Keratinocyte (primary cell): ENCODE data around the gene DTWD2. TPM values are rescaled to one million over a fixed set of nuclear protein-coding genes. Genes with fewer than 3 reads are reported as not detected.

Source experiments
- DNase-seq: peaks from one replicate; pipeline ENCODE4 v3.0.0-alpha.2; 2011; ENCODE audit warnings: low read depth, missing footprints, low spot score
- FAIRE-seq: peaks from 2 replicates; lab custom pipeline; 2011; peaks lifted over from hg19 to GRCh38; lab: Jason Lieb, UNC
- H2AFZ ChIP-seq: 2 replicates; pipeline ENCODE4 v1.6.0; 2012; ENCODE audit warnings: low read length, control low read depth, inconsistent platforms; ENCODE audit not compliant: control insufficient read depth
- H3K27ac ChIP-seq: 2 replicates; pipeline ENCODE4 v1.5.1; 2011; ENCODE audit warnings: low read length; ENCODE audit not compliant: control insufficient read depth, insufficient read depth
- H3K27me3 ChIP-seq: 3 replicates; pipeline ENCODE4 v1.6.0; 2011; ENCODE audit warnings: low read length; ENCODE audit not compliant: control insufficient read depth, insufficient read depth; ENCODE audit errors: extremely low read depth
- H3K36me3 ChIP-seq, 2 experiments: 2 replicates in 1 of 2; 3 replicates in 1 of 2; pipeline ENCODE4 v1.5.1; 2011; ENCODE audit warnings: low read length in 2 of 2, mild to moderate bottlenecking in 1 of 2; ENCODE audit not compliant: control insufficient read depth in 2 of 2, insufficient read depth in 2 of 2; ENCODE audit errors: extremely low read depth in 1 of 2
- H3K4me1 ChIP-seq: 3 replicates; pipeline ENCODE4 v1.5.1; 2011; ENCODE audit warnings: low read length; ENCODE audit not compliant: control insufficient read depth, insufficient read depth; ENCODE audit errors: extremely low read depth
- H3K4me2 ChIP-seq: 3 replicates; pipeline ENCODE4 v1.6.0; 2011; ENCODE audit warnings: low read depth, low read length; ENCODE audit not compliant: control insufficient read depth, insufficient read depth; ENCODE audit errors: extremely low read depth
- H3K4me3 ChIP-seq, 3 experiments: fragments of 200-600 bp in 1 of 3; sonication (generic) in 1 of 3; 2 replicates in 2 of 3; 3 replicates in 1 of 3; pipeline ENCODE4 v1.5.1; 2011 to 2016; ENCODE audit warnings: low read length in 3 of 3, mild to moderate bottlenecking in 3 of 3, control low read depth in 2 of 3, inconsistent platforms in 1 of 3, low read depth in 1 of 3, mixed read lengths in 1 of 3, mixed run types in 1 of 3, moderate library complexity in 1 of 3; ENCODE audit not compliant: control insufficient read depth in 2 of 3, insufficient read depth in 2 of 3; ENCODE audit errors: extremely low read depth in 1 of 3
- H3K79me2 ChIP-seq: 2 replicates; pipeline ENCODE4 v1.6.0; 2012; ENCODE audit warnings: low read length; ENCODE audit not compliant: control insufficient read depth, insufficient read depth
- H3K9ac ChIP-seq: 3 replicates; pipeline ENCODE4 v1.6.0; 2011; ENCODE audit warnings: low read length; ENCODE audit not compliant: control insufficient read depth, insufficient read depth; ENCODE audit errors: extremely low read depth
- H3K9me1 ChIP-seq: 3 replicates; pipeline ENCODE4 v1.6.0; 2011; ENCODE audit warnings: low read length; ENCODE audit not compliant: control insufficient read depth, insufficient read depth; ENCODE audit errors: extremely low read depth
- H3K9me3 ChIP-seq: 2 replicates; pipeline ENCODE4 v1.5.1; 2012; ENCODE audit warnings: low read depth, low read length; ENCODE audit not compliant: control insufficient read depth
- H4K20me1 ChIP-seq: 3 replicates; pipeline ENCODE4 v1.6.0; 2011; ENCODE audit warnings: low read length; ENCODE audit not compliant: control insufficient read depth, insufficient read depth; ENCODE audit errors: extremely low read depth
- EZH2 ChIP-seq: IDR thresholded peaks from one replicate; pipeline ENCODE4 v1.6.1; 2012; ENCODE audit warnings: inconsistent platforms, mild to moderate bottlenecking, low read length, moderate library complexity
- dilution Hi-C: fragments of 300-500 bp; cut with MboI; formaldehyde crosslinking; loops from one replicate; pipeline ENCODE4 v1.7.0; 2020; ENCODE audit warnings: low sequenced_read_pairs; ENCODE audit not compliant: extremely low pct_ligation_motif_present
- polyA plus RNA-seq, 5 experiments: library from polyadenylated mRNA; depleted of rRNA in 3 of 5; stranded (reverse) in 3 of 5; stranded (forward) in 1 of 5; unstranded in 1 of 5; fragments of >200 nt; gene quantifications; 1 replicate in 1 of 5; 2 replicates in 3 of 5; 3 replicates in 1 of 5; pipeline versions ENCODE4 v1.2.1 to v1.2.3, GENCODE V29; 2011 to 2012; ENCODE audit warnings: missing spikeins in 2 of 5, low read depth in 1 of 5, low replicate concordance in 1 of 5
- TF ChIP-seq, protein P1 (sequence below), 3 experiments: IDR thresholded peaks in 1 of 3; conservative IDR thresholded peaks in 1 of 3; optimal IDR thresholded peaks in 1 of 3; 2 replicates in 2 of 3; 3 replicates in 1 of 3; pipeline versions ENCODE3 to v1.5.1; 2011; ENCODE audit warnings: low read length in 3 of 3, mild to moderate bottlenecking in 3 of 3, moderate library complexity in 2 of 3, control low read depth in 1 of 3, inconsistent platforms in 1 of 3; ENCODE audit not compliant: insufficient read depth in 2 of 3; ENCODE audit errors: extremely low read depth in 1 of 3

Gene DTWD2
- polyA plus RNA-seq, 1 donor (not counting 4 experiments of a cell fraction or from before 2014, with no cell fraction given): 2.9 TPM

GRCh38 chr5:118889165-118889564 lies 99.2 kb downstream of the DTWD2 start:
- TF ChIP-seq, protein P1, sequence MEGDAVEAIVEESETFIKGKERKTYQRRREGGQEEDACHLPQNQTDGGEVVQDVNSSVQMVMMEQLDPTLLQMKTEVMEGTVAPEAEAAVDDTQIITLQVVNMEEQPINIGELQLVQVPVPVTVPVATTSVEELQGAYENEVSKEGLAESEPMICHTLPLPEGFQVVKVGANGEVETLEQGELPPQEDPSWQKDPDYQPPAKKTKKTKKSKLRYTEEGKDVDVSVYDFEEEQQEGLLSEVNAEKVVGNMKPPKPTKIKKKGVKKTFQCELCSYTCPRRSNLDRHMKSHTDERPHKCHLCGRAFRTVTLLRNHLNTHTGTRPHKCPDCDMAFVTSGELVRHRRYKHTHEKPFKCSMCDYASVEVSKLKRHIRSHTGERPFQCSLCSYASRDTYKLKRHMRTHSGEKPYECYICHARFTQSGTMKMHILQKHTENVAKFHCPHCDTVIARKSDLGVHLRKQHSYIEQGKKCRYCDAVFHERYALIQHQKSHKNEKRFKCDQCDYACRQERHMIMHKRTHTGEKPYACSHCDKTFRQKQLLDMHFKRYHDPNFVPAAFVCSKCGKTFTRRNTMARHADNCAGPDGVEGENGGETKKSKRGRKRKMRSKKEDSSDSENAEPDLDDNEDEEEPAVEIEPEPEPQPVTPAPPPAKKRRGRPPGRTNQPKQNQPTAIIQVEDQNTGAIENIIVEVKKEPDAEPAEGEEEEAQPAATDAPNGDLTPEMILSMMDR (optimal IDR thresholded peaks at IDR 0.05 in 1 of 3, IDR thresholded peaks at IDR 0.05 in 1 of 3, conservative IDR thresholded peaks at IDR 0.05 in 1 of 3; ENCODE audit: extremely low read depth in 1 of 3, insufficient read depth in 2 of 3, low read length in 3 of 3): no peak
- TF ChIP-seq EZH2: no peak

GRCh38 chr5:118888556-118888955 lies 99.8 kb downstream of the DTWD2 start:
- no peak overlapping the region for H3K9ac ChIP-seq
- H2AFZ ChIP-seq: no peak overlapping the region
- no peak for FAIRE-seq
- H3K27ac ChIP-seq: no peak overlapping the region
- H3K9me1 ChIP-seq: no peaks in the 10 kb centered on the region
- dilution Hi-C loops: no loop called here
- no peaks in the 10 kb centered on the region for H3K79me2 ChIP-seq
- no peaks in the 10 kb centered on the region for H3K4me1 ChIP-seq
- H4K20me1 ChIP-seq: no peaks in the 10 kb centered on the region
- H3K27me3 ChIP-seq: no peaks in the 10 kb centered on the region
- TF ChIP-seq, protein P1 (optimal IDR thresholded peaks at IDR 0.05 in 1 of 3, IDR thresholded peaks at IDR 0.05 in 1 of 3, conservative IDR thresholded peaks at IDR 0.05 in 1 of 3; ENCODE audit: extremely low read depth in 1 of 3, insufficient read depth in 2 of 3, low read length in 3 of 3): no peak
- TF ChIP-seq EZH2: no peak
- no peak overlapping the region for H3K4me2 ChIP-seq
- no peak for DNase-seq
- no peaks in the 10 kb centered on the region for H3K36me3 ChIP-seq
- H3K4me3 ChIP-seq: no peak overlapping the region
- no peaks in the 10 kb centered on the region for H3K9me3 ChIP-seq

More at GRCh38 chr5:118889165-118889564, 99.2 kb downstream of the DTWD2 start:
- no peak overlapping the region for H3K27ac ChIP-seq
- H3K4me2 ChIP-seq: no peak overlapping the region
- H3K36me3 ChIP-seq: no peaks in the 10 kb centered on the region
- no peak overlapping the region for H3K4me3 ChIP-seq
- H3K9me3 ChIP-seq: no peaks in the 10 kb centered on the region
- H3K9me1 ChIP-seq: no peaks in the 10 kb centered on the region
- H2AFZ ChIP-seq: no peak overlapping the region
- no peak overlapping the region for H3K9ac ChIP-seq
- dilution Hi-C loops: no loop called here
- H4K20me1 ChIP-seq: no peaks in the 10 kb centered on the region
- H3K27me3 ChIP-seq: no peaks in the 10 kb centered on the region
- no peak for DNase-seq
- no peaks in the 10 kb centered on the region for H3K79me2 ChIP-seq
- FAIRE-seq: no peak
- no peaks in the 10 kb centered on the region for H3K4me1 ChIP-seq
